ENCODE measurements around the gene ZNF268.

Gene ZNF268

GRCh38 chr12:133181238-133181959 lies at the start of gene ZNF268:
TSS of gene ZNF268 (plus strand) at chr12:133181495. CDS start at chr12:133181998, 503 bp downstream.
- DNase-seq: peak; percentile 82

GRCh38 chr12:133135747-133136146 lies 45.5 kb upstream of the ZNF268 start:
- no peak for DNase-seq

- DNase-seq: no peak
These were observed 35.3 kb upstream of the ZNF268 start for GRCh38 chr12:133145981-133146380.

DNA sequence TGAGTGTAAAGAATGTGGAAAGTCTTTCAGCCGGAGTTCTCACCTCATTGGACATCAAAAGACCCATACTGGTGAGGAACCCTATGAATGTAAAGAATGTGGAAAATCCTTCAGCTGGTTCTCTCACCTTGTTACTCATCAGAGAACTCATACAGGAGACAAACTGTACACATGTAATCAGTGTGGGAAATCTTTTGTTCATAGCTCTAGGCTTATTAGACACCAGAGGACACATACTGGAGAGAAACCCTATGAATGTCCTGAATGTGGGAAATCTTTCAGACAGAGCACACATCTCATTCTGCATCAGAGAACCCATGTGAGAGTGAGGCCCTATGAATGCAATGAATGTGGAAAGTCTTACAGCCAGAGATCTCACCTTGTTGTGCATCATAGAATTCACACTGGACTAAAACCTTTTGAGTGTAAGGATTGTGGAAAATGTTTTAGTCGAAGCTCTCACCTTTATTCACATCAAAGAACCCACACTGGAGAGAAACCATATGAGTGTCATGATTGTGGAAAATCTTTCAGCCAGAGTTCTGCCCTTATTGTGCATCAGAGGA lies 25.1 kb upstream of the ZNF268 start:
- no peak for DNase-seq

DNA sequence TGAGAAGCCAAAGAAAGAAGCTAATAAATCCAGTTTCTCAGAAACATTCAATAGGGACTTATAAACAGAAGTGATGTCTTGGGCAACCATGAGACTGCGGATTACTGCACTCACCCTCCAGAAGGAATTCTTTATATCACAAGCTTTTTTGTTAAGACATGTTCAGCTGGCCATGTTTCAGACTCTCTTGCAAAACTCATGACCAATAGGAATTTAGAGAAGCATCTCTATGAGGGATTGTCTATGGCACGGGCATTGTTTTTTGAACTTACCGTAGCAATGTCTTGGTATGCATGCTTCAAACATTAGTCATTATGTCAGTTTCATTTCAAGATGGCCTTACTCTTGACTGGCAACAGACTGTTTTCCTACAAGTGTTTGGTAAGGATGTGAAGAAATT lies 15.5 kb upstream of the ZNF268 start:
- DNase-seq: no peak

- DNase-seq: no peak
These were observed 8.8 kb upstream of the ZNF268 start for GRCh38 chr12:133172491-133172890.

DNA sequence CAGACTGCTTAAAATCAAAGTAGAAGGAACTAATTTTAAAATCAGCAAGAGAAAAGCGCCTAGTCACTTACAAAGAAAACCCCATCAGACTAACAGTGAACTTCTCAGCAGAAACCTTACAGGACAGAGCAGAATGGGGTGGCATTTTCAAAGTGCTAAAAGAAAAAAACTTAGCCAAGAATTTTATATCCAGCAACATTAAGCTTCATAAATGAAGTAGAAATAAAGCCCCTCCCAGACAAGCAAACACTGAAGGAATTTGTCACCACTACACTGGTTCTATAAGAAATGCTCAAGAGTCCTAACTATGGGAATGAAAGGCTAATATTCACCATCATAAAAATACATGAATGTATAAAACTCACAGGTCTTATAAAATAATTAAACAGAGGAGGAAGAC lies 6.4 kb upstream of the ZNF268 start:
- DNase-seq: no peak

DNA sequence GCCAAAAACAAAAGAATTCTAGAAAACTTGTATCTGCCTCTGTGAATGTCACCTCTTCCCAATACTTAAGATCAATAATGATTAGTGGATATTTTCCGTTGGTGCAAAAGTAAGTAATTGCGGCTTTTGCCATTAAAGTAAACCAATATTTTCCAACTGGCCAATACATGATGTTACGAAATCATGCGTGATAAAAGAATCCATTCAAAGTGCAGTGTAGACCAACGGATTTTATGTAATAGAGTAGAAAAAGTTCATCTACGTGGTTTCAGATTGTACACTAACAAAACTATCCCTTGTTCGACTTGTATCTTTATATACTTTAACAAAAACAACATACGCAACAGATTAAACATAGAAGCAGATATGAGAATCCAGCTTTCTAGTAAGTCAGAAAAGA lies 626 bp upstream of the ZNF268 start:
- no peak for DNase-seq

DNA sequence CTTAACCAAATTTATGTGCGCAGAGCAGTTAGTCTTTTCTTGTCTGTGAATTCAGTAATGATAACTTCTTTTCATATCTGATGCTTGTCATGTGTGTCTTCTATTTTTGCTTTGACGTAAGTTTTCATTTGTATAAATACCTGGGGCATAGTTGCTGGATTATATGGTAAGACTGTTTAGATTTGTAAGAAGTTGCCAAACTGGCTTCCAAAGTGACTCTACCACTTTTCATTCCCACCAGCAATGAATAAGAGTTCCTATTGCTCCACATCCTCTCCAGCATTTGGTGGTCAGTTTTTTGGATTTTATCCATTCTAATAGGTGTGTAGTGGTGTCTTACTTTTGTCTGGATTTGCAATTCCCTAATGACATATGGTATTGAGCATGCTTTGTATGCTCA lies 8.9 kb downstream of the ZNF268 start:
- DNase-seq: no peak

- DNase-seq: no peak
These were observed 11.6 kb downstream of the ZNF268 start for GRCh38 chr12:133192847-133193246.

DNA sequence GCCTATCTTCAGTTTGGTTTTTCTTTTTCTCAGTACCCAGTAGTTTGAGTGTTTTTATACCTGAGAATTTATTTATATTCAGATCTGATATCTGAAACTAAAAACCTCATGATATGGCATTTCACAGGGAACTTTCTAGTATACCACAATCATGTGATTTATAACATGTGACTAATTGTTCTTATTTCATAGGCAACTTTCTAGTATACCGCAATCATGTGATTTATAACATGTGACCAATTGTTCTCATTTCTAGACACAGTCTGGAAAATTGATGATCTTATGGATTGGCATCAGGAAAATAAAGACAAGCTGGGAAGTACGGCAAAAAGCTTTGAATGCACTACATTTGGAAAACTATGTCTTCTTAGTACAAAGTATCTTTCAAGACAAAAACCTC lies 20.6 kb downstream of the ZNF268 start:
- DNase-seq: no peak

DNA sequence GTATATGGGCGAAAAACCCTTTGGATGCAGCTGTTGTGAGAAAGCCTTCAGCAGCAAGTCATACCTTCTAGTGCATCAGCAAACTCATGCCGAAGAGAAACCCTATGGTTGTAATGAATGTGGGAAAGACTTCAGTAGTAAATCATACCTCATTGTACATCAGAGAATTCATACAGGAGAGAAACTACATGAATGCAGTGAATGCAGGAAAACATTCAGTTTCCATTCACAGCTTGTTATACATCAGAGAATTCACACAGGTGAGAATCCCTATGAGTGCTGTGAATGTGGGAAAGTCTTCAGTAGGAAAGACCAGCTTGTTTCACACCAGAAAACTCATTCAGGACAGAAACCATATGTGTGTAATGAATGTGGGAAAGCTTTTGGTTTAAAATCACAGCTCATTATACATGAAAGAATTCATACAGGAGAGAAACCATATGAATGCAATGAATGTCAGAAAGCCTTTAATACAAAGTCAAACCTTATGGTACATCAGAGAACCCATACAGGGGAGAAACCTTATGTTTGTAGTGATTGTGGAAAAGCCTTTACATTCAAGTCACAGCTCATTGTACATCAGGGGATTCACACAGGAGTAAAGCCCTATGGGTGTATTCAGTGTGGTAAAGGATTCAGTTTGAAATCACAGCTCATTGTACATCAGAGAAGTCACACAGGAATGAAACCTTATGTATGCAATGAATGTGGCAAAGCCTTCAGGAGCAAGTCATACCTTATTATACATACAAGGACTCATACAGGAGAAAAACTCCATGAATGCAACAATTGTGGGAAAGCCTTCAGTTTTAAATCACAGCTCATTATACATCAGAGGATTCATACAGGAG lies 21.4 kb downstream of the ZNF268 start:
- no peak for DNase-seq

- no peak for DNase-seq
These were observed 22.3 kb downstream of the ZNF268 start for GRCh38 chr12:133203344-133204263.

DNA sequence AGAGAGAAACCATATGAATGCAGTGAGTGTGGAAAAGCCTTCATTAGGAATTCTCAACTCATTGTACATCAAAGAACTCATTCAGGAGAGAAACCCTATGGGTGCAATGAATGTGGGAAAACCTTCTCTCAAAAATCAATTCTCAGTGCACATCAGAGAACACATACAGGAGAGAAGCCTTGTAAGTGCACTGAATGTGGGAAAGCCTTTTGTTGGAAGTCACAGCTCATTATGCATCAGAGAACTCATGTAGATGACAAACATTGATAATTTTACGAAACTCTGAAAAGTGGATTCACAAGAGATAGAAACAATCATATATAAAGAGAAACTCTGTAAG lies 22.9 kb downstream of the ZNF268 start:
- no peak for DNase-seq

GRCh38 chr12:133206390-133206789 lies 25.1 kb downstream of the ZNF268 start:
- no peak for DNase-seq

GRCh38 chr12:133215724-133216123 lies 34.4 kb downstream of the ZNF268 start:
- DNase-seq: no peak

- no peak for DNase-seq
These were observed 35.9 kb downstream of the ZNF268 start for GRCh38 chr12:133217219-133217618.

DNA sequence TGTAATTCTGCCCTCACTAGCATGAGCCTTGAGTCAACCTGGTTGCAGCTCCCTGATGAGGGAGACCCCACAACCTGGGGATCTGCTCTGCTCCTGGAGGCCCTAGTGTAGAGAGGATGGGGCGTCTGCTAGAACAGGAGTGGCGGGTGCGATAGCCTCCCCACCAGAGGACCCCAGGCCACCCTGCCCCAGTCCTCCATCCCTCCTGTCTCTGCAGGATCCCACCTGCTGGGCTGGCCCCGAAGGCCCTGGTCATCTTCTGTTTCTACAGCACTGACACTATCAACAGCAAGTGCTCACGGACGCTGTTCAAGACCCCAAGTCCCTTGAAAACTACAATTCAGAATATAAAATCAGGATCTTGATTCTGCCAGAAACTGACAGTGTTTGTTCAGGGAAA lies 39.2 kb downstream of the ZNF268 start:
- DNase-seq: no peak

- DNase-seq: no peak
These were observed 39.9 kb downstream of the ZNF268 start for GRCh38 chr12:133221241-133221640.

DNA sequence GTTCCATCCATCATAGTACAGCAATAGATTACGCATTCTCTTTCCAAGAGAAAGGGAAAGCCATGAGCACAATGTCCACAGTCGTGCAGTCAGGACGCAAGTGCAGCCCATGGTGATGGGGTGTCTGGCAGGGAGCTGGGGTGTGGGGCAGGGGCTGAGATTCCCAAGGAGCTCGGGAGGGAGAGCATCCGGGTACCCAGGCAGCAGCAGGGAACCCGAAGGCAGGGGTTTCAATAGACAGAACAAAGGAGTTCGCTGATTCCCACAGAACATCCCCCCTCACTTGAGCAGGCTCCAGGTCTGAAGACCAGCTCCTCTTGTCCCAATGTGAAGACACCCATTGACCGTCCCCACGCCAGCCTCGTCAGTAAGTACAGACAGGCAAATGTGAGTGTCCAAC lies 40.9 kb downstream of the ZNF268 start:
- DNase-seq: no peak

GRCh38 chr12:133225527-133225926 lies 44.2 kb downstream of the ZNF268 start:
- no peak for DNase-seq

GRCh38 chr12:133226690-133227089 lies 45.4 kb downstream of the ZNF268 start:
- DNase-seq: no peak

DNA sequence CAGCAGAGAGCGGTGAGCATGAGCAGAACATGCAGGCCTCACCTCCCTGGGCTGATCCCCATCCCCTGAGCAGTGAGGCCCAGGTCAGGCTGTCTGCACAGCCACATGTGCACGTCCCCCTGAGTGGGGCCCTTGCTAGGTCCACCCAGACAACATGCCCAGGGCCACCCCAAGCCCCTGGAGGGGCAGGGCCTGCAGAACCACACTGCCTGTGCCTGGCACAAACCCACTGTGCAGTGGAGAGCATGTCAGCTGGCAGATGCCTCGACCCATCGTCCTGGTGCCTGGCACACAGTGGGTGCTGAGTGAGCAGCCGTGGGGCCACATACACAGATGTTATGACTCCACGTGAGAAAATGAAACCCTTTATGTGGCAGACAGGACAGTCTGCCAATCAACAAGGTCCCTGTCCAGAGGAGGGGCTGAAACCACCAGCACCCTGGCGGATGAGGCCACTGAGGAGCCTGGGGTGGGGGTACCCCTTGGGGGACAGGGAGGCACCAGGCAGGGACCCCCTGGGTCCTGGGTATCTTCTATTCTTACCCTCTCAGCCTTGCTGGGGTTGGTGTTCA lies 46.1 kb downstream of the ZNF268 start:
- no peak for DNase-seq
